Body of pancreas (tissue), 4 donors: ENCODE measurements around the gene HOXB2. TPM values are rescaled to one million over a fixed set of nuclear protein-coding genes. Genes with fewer than 3 reads are reported as not detected.

Source experiments
- ATAC-seq: fragments of 150-250 bp; one replicate; pipeline ENCODE4 v1.9.1; 2016
- DNase-seq, 4 donors: peaks; one replicate each; pipeline ENCODE4 v3.0.0-alpha.2; 2019
- H3K27ac ChIP-seq, 4 donors: fragments of 200-600 bp; sonication (generic); 1 replicate in 3 of 4; 2 replicates in 1 of 4; pipeline versions ENCODE4 v1.5.1 to v1.6.1; 2016 to 2019; ENCODE audit warnings: mild to moderate bottlenecking in 1 of 4, mixed read lengths in 1 of 4, moderate library complexity in 1 of 4
- H3K27me3 ChIP-seq, 2 donors: fragments of 200-600 bp; sonication (generic); one replicate each; pipeline ENCODE4 v1.6.0; 2016; ENCODE audit warnings: mild to moderate bottlenecking in 1 of 2
- H3K36me3 ChIP-seq, 2 donors: fragments of 200-600 bp; sonication (generic); replicated peaks in 1 of 2; 2 replicates each; pipeline ENCODE4 v1.5.1; 2016; ENCODE audit warnings: low read depth in 2 of 2; ENCODE audit not compliant: insufficient read depth in 1 of 2
- H3K4me1 ChIP-seq: fragments of 200-600 bp; sonication (generic); one replicate; pipeline ENCODE4 v1.6.0; 2016
- H3K4me3 ChIP-seq, 2 donors: fragments of 200-600 bp; sonication (generic); 1 replicate in 1 of 2; 2 replicates in 1 of 2; pipeline ENCODE4 v1.5.1; 2016 to 2019
- H3K9me3 ChIP-seq, 3 donors: fragments of 200-600 bp; sonication (generic); 1 replicate in 2 of 3; 2 replicates in 1 of 3; pipeline ENCODE4 v1.5.1; 2016
- CTCF ChIP-seq, 7 experiments: fragments of 450-650 bp in 4 of 7; fragments of 200-600 bp in 3 of 7; sonication (generic) in 3 of 7; IDR thresholded peaks; one replicate each; pipeline ENCODE4 v1.5.1; 2016 to 2019; ENCODE audit warnings: antibody characterized with exemption in 7 of 7
- POLR2A ChIP-seq, 3 donors: fragments of 450-650 bp; IDR thresholded peaks; one replicate each; pipeline ENCODE4 v1.6.1; 2016; ENCODE audit warnings: antibody characterized with exemption in 3 of 3, mild to moderate bottlenecking in 2 of 3
- WGBS, 2 donors: methylation state at CpG; one replicate each; pipeline ENCODE4 v1.1.5; 2017; 5-methylcytosine and 5-hydroxymethylcytosine counted together
- intact Hi-C: fragments of 100-400 bp; cut with DNase I; formaldehyde crosslinking; loops from one replicate; pipeline ENCODE4 v1.15.1; 2023
- total RNA-seq, 2 donors: library from RNA; depleted of rRNA; stranded (reverse); fragments of >200 nt; gene quantifications; one replicate each; pipeline ENCODE4 v1.1.0, GENCODE V29; 2016

The HOXB2 gene
- total RNA-seq, 2 donors from 2014 or later: 13.7 to 32.3 TPM

DNA sequence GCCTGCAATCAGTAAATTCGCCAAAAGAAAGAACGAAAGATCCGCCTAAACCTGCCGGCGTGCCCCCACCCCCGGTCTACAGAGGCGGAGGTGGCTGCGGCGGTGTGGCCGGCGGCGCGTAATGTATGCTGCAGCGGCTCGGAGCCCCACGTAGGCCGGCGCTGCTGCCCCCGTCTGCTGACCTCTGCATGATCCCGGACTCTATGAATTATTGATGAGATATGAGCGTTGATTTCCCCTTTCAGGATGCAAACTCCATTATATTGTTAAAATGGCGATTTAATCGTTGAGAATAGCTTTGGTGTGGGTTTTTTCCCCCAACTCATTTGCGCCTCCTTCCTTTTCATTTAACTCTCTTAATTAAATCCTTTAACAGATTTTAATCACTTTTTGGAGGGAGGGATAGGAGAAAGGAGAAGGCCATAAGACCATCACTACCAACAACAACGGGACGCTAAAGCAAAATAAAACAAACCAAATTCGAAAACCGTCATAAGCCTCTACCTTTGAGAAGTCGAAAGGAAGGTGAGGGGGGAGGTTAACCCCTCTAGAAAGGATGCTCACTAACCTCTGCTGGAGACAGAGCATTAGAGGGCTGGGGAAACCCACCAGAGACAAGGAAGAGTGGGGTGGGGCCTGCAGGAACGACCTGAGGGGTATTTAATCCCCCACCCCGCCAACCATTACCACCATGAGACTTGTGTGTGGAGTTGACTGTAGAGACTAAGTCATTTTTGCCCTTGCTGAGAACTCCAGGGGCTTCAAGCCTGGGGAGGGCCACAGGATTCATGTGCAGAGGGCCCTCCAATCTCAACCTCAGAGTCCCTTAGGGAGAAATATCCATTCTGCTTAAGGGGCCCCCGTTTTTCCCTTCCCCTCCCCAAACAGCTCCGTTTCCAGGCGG, 41.7 kb upstream of the HOXB2 start:
- Histone ChIP-seq H3K27me3 (peaks cover 0 to 42% of the 10 kb centered on the region in 2 donors), H3K4me3 (no peak overlapping the region), H3K9me3 (no peaks in the 10 kb centered on the region), H3K4me1 (peaks cover 23% of the 10 kb centered on the region), H3K27ac (peak overlapping the region in 3 of 4 donors; percentile 35 to 60 (median 58)), H3K36me3 (no peaks in the 10 kb centered on the region)
- 12 to 19% methylated on average over 34 of the region's 34 CpGs for WGBS, 2 donors
- intact Hi-C loops: no loop called here
- ATAC-seq (no peak), DNase-seq (no peak)
- TF ChIP-seq CTCF (IDR thresholded peaks at IDR 0.05): no peak
- no peak for TF ChIP-seq POLR2A (IDR thresholded peaks at IDR 0.05)

DNA sequence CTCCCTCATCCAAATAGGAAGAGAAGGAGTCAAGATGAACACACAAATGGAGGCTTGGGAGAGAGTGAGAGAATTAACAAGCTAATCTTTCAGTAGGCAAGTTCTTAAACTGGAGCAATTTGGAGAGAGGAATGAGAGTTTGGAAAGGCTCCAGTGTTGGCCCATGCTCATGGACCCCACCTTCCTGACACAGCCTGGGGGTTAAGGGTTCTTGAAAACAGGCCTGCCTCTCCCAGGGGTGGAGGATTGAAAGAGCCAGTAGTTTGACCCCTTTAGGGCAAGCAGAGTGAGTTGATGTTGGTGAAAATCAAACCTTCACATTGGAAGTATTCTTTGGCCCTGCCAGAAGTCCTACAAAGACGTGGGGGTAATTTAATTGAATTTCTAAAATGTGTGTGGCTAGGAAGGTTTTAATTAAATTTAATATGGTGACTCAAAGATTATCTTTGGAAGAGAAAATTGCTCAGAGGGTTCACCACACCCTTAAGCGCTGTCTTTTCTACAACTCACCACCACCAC, 39.4 kb upstream of the HOXB2 start:
- H3K27me3 ChIP-seq: peaks cover 0 to 60% of the 10 kb centered on the region in 2 donors
- no peak overlapping the region for H3K4me3 ChIP-seq
- no peak for TF ChIP-seq POLR2A (IDR thresholded peaks at IDR 0.05)
- no peak for TF ChIP-seq CTCF (IDR thresholded peaks at IDR 0.05)
- 14 to 25% methylated on average over 2 of the region's 2 CpGs for WGBS, 2 donors
- no peak for DNase-seq
- H3K36me3 ChIP-seq: no peaks in the 10 kb centered on the region
- intact Hi-C loops: no loop called here
- no peak for ATAC-seq
- no peak overlapping the region for H3K27ac ChIP-seq
- no peaks in the 10 kb centered on the region for H3K9me3 ChIP-seq
- peaks cover 25% of the 10 kb centered on the region for H3K4me1 ChIP-seq

DNA sequence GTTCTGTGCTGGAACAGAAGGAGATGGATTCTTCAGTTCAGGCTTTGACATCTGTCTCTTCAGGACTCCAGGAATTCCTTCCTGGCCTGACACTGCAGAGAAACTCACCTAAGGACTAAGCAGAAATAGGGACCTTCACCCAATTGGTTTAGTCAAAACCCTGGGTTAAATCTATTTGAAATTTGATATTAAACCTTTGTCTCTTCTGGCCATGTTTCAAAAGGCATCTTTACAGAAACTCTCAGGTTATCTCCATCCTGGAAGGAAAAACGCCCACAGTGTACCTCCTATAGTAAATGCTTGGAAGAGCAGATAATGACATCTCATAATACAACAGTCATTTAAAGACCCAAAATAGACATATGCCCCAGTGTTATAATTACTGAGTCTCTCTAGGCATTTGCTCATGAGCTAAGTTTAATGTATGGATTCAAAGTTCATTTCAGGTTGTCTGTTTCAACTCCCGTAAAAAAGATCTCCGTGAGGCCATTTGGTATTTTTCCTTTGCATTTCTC, 38.9 kb upstream of the HOXB2 start:
- no peak overlapping the region for H3K27ac ChIP-seq
- H3K36me3 ChIP-seq: no peaks in the 10 kb centered on the region
- DNase-seq (no peak), ATAC-seq (no peak)
- no peaks in the 10 kb centered on the region for H3K9me3 ChIP-seq
- TF ChIP-seq CTCF (IDR thresholded peaks at IDR 0.05) (no peak), POLR2A (IDR thresholded peaks at IDR 0.05) (no peak)
- WGBS, 2 donors: 32 to 33% methylated on average over 3 of the region's 3 CpGs
- peaks cover 0 to 65% of the 10 kb centered on the region in 2 donors for H3K27me3 ChIP-seq
- peaks cover 25% of the 10 kb centered on the region for H3K4me1 ChIP-seq
- intact Hi-C loops: no loop called here
- H3K4me3 ChIP-seq: no peak overlapping the region

DNA sequence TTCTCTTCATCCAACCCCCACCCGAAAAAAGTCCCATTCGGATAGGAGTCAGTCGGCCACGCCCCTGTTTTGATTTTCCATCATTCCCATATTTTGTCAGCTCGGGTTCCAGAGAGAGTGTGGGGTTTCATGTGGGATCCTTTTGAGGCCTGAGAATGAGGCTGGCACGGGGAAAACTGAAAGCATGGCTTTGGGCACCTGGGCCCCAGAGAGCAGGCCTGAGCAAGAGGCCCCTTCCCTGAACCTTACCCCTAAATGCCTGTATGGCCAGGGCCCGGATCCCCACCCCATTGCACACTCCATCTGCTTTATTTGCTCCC, 37.8 kb upstream of the HOXB2 start:
- H3K36me3 ChIP-seq: no peaks in the 10 kb centered on the region
- intact Hi-C loops: no loop called here
- H3K9me3 ChIP-seq: no peaks in the 10 kb centered on the region
- TF ChIP-seq POLR2A (IDR thresholded peaks at IDR 0.05): no peak
- TF ChIP-seq CTCF (IDR thresholded peaks at IDR 0.05): no peak
- peaks cover 0 to 68% of the 10 kb centered on the region in 2 donors for H3K27me3 ChIP-seq
- WGBS, 2 donors: 19 to 23% methylated on average over 7 of the region's 7 CpGs
- DNase-seq (no peak), ATAC-seq (no peak)
- peak overlapping the region in 1 of 4 donors; percentile 6 for H3K27ac ChIP-seq
- H3K4me1 ChIP-seq: peaks cover 25% of the 10 kb centered on the region
- no peak overlapping the region for H3K4me3 ChIP-seq
